H1 (cell line): Measurements from ENCODE around the gene SPATA13. TPM values are rescaled to one million over a fixed set of nuclear protein-coding genes. Genes with fewer than 3 reads are reported as not detected.
"Not testable (repeated sequence)": the region's sequence is repeated elsewhere in the genome, so short reads cannot be mapped to it uniquely, and the experiment has no call there.

Source experiments
- CTCF ChIA-PET: fragments of 300-600 bp; sonication (Branson Sonifier 250); formaldehyde crosslinking; loops from one replicate; lab custom pipeline; 2021; ENCODE audit not compliant: partially characterized antibody; lab: Charles Lee
- POLR2A ChIA-PET: fragments of 300-600 bp; sonication (Branson Sonifier 250); formaldehyde crosslinking; loops from one replicate; lab custom pipeline; 2021; ENCODE audit warnings: inconsistent platforms; ENCODE audit not compliant: partially characterized antibody; lab: Charles Lee
- DNase-seq, 2 experiments: peaks; one replicate each; pipeline versions ENCODE4 v3.0.0 to v3.0.0-alpha.2; 2010 to 2022; ENCODE audit warnings: low spot score in 2 of 2, low read depth in 1 of 2, mixed read lengths in 1 of 2
- FAIRE-seq: peaks from 2 replicates; lab custom pipeline; 2011; peaks lifted over from hg19 to GRCh38; lab: Jason Lieb, UNC
- H2AFZ ChIP-seq: 2 replicates; pipeline ENCODE4 v1.8.1; 2012; ENCODE audit warnings: low read length, inconsistent platforms
- H2AK5ac ChIP-seq: 2 replicates; pipeline ENCODE4 v1.6.1; 2013; ENCODE audit warnings: low read depth, low read length
- H2BK120ac ChIP-seq: replicated peaks from 2 replicates; pipeline ENCODE3; 2013; ENCODE audit warnings: low read depth, low read length, inconsistent platforms
- H2BK12ac ChIP-seq: 2 replicates; pipeline ENCODE4 v1.6.1; 2013; ENCODE audit warnings: low read depth, low read length
- H2BK15ac ChIP-seq: 2 replicates; pipeline ENCODE4 v1.6.1; 2013; ENCODE audit warnings: low read length
- H2BK20ac ChIP-seq: 2 replicates; pipeline ENCODE4 v1.6.1; 2013; ENCODE audit warnings: low read length
- H2BK5ac ChIP-seq: 2 replicates; pipeline ENCODE4 v1.6.1; 2013; ENCODE audit warnings: low read depth, low read length
- H3K14ac ChIP-seq: 2 replicates; pipeline ENCODE4 v1.6.1; 2013; ENCODE audit warnings: inconsistent platforms; ENCODE audit not compliant: insufficient read length
- H3K18ac ChIP-seq: 2 replicates; pipeline ENCODE4 v1.6.1; 2013; ENCODE audit warnings: low read length; ENCODE audit errors: extremely low read depth
- H3K23ac ChIP-seq: 2 replicates; pipeline ENCODE4 v1.6.1; 2013; ENCODE audit warnings: inconsistent platforms; ENCODE audit not compliant: insufficient read length
- H3K23me2 ChIP-seq: 2 replicates; pipeline ENCODE4 v1.6.1; 2013; ENCODE audit warnings: low read depth, low read length
- H3K27ac ChIP-seq: 2 replicates; pipeline ENCODE4 v1.6.1; 2011; ENCODE audit warnings: low read depth, low read length, inconsistent platforms
- H3K27me3 ChIP-seq, 4 experiments: replicated peaks in 1 of 4; 1 replicate in 1 of 4; 2 replicates in 3 of 4; pipeline versions ENCODE4 v1.6.1 to v1.8.1; 2011 to 2013; ENCODE audit warnings: low read length in 3 of 4, mild to moderate bottlenecking in 3 of 4, inconsistent platforms in 2 of 4, mixed read lengths in 2 of 4, moderate library complexity in 1 of 4; ENCODE audit not compliant: control insufficient read depth in 3 of 4, insufficient read depth in 3 of 4; ENCODE audit errors: extremely low read depth in 1 of 4
- H3K36me3 ChIP-seq, 4 experiments: 2 replicates each; pipeline versions ENCODE4 v1.6.1 to v1.8.1; 2011 to 2013; ENCODE audit warnings: mild to moderate bottlenecking in 4 of 4, low read length in 3 of 4, moderate library complexity in 2 of 4, control low read depth in 1 of 4, inconsistent platforms in 1 of 4; ENCODE audit not compliant: insufficient read depth in 4 of 4, control insufficient read depth in 2 of 4
- H3K4ac ChIP-seq: replicated peaks from 2 replicates; pipeline ENCODE3; 2013; ENCODE audit warnings: low read length, low read depth, mixed read lengths, inconsistent platforms; ENCODE audit not compliant: insufficient read length
- H3K4me1 ChIP-seq, 4 experiments: replicated peaks in 1 of 4; 1 replicate in 1 of 4; 2 replicates in 3 of 4; pipeline versions ENCODE4 v1.6.1 to v1.8.1; 2011 to 2013; ENCODE audit warnings: low read length in 3 of 4, inconsistent platforms in 2 of 4, mixed read lengths in 1 of 4; ENCODE audit not compliant: insufficient read depth in 4 of 4, control insufficient read depth in 3 of 4
- H3K4me2 ChIP-seq, 2 experiments: 2 replicates each; pipeline versions ENCODE4 v1.6.1 to v1.8.1; 2011 to 2013; ENCODE audit warnings: low read depth in 2 of 2, low read length in 2 of 2, control low read depth in 1 of 2, inconsistent platforms in 1 of 2, mild to moderate bottlenecking in 1 of 2; ENCODE audit not compliant: insufficient read depth in 1 of 2
- H3K4me3 ChIP-seq, 4 experiments: fragments of 200-600, 300-600 bp in 1 of 4; sonication (generic), shearing (Covaris generic), sonication (Bioruptor Twin) in 1 of 4; 2 replicates each; pipeline versions ENCODE4 v1.5.1 to v1.8.1; 2011 to 2016; ENCODE audit warnings: low read length in 4 of 4, low read depth in 3 of 4, control low read depth in 2 of 4, inconsistent platforms in 2 of 4, mild to moderate bottlenecking in 2 of 4, mixed read lengths in 1 of 4, moderate library complexity in 1 of 4; ENCODE audit not compliant: insufficient read depth in 2 of 4; ENCODE audit errors: extremely low read depth in 1 of 4
- H3K56ac ChIP-seq: replicated peaks from 2 replicates; pipeline ENCODE3; 2013; ENCODE audit warnings: low read depth, mild to moderate bottlenecking, mixed read lengths, low read length, inconsistent platforms; ENCODE audit not compliant: insufficient read length
- H3K79me1 ChIP-seq: 2 replicates; pipeline ENCODE4 v1.6.1; 2013; ENCODE audit warnings: low read depth, low read length, control low read depth
- H3K79me2 ChIP-seq, 2 experiments: 2 replicates each; pipeline versions ENCODE4 v1.6.1 to v1.8.1; 2012 to 2013; ENCODE audit warnings: low read length in 2 of 2, mild to moderate bottlenecking in 2 of 2, inconsistent platforms in 1 of 2; ENCODE audit not compliant: insufficient read depth in 2 of 2, control insufficient read depth in 1 of 2
- H3K9ac ChIP-seq, 4 experiments: replicated peaks in 1 of 4; 1 replicate in 1 of 4; 2 replicates in 3 of 4; pipeline versions ENCODE4 v1.6.1 to v1.8.1; 2011 to 2013; ENCODE audit warnings: low read depth in 3 of 4, low read length in 3 of 4, control low read depth in 2 of 4, mild to moderate bottlenecking in 2 of 4, moderate library complexity in 2 of 4, inconsistent platforms in 1 of 4; ENCODE audit errors: extremely low read depth in 1 of 4
- H3K9me3 ChIP-seq, 2 experiments: 2 replicates each; pipeline versions ENCODE4 v1.6.1 to v1.8.1; 2012 to 2013; ENCODE audit warnings: mild to moderate bottlenecking in 2 of 2, moderate library complexity in 2 of 2, control low read depth in 1 of 2, inconsistent platforms in 1 of 2, low read depth in 1 of 2, low read length in 1 of 2, mixed read lengths in 1 of 2; ENCODE audit not compliant: insufficient read depth in 2 of 2
- H4K20me1 ChIP-seq, 2 experiments: replicated peaks in 1 of 2; 2 replicates each; pipeline versions ENCODE3 to v1.8.1; 2011 to 2013; ENCODE audit warnings: inconsistent platforms in 2 of 2, low read length in 2 of 2, mild to moderate bottlenecking in 1 of 2; ENCODE audit not compliant: insufficient read depth in 2 of 2, control insufficient read depth in 1 of 2
- H4K5ac ChIP-seq: 2 replicates; pipeline ENCODE4 v1.6.1; 2013; ENCODE audit warnings: low read length, low read depth, mixed read lengths, inconsistent platforms; ENCODE audit not compliant: insufficient read length
- H4K8ac ChIP-seq: 2 replicates; pipeline ENCODE4 v1.8.0; 2013; ENCODE audit warnings: mild to moderate bottlenecking, moderate library complexity, low read length, inconsistent platforms; ENCODE audit not compliant: insufficient read depth; ENCODE audit errors: extremely low read depth
- H4K91ac ChIP-seq: replicated peaks from 2 replicates; pipeline ENCODE3; 2013; ENCODE audit warnings: low read length, mixed read lengths, inconsistent platforms; ENCODE audit not compliant: insufficient read length
- WGBS, 2 experiments: shearing (Covaris generic) in 1 of 2; methylation state at CpG; one replicate each; pipeline versions ENCODE4 v1.1.6 to v1.1.7; 2013 to 2015; ENCODE audit warnings: low lambda C conversion rate in 2 of 2, mixed read lengths in 2 of 2, inconsistent platforms in 1 of 2, low coverage in 1 of 2, missing lambda C conversion rate in 1 of 2; ENCODE audit not compliant: insufficient replicate concordance in 2 of 2, insufficient coverage in 1 of 2, insufficient read length in 1 of 2; ENCODE audit errors: extremely low coverage in 1 of 2, missing lambda C conversion rate in 1 of 2; 5-methylcytosine and 5-hydroxymethylcytosine counted together
- polyA plus RNA-seq, 7 experiments: library from polyadenylated mRNA; depleted of rRNA in 3 of 7; stranded (reverse) in 5 of 7; unstranded in 2 of 7; fragments of >200 nt in 5 of 7; fragments of 200-250 nt in 2 of 7; gene quantifications; 1 replicate in 5 of 7; 2 replicates in 1 of 7; 4 replicates in 1 of 7; pipeline versions ENCODE4 v1.2.1 to v1.2.3, GENCODE V29; 2011 to 2013; ENCODE audit warnings: missing spikeins in 2 of 7, mixed read lengths in 2 of 7
- total RNA-seq: library from RNA; stranded (reverse); fragmentation: NEBNext Ultra II Directional; extraction: Animal tissue kit (Norgen Biotek cat#: 25700); gene quantifications from 2 replicates; pipeline ENCODE4 v1.2.1, GENCODE V29; 2021

The SPATA13 gene
- total and polyA plus RNA-seq, 2 of the 8 experiments (the other 6 are each of a cell fraction or from before 2014, with no cell fraction given) = 12.6 to 30.9 TPM

- H4K20me1 ChIP-seq, CTCF ChIA-PET: not testable (repeated sequence)
Measured at GRCh38 chr13:24317835-24318234, 157.3 kb downstream of the SPATA13 start.

GRCh38 chr13:24318878-24319277, 158.4 kb downstream of the SPATA13 start:
- H3K36me3 ChIP-seq, POLR2A ChIA-PET, H3K27me3 ChIP-seq, H3K56ac ChIP-seq, H4K5ac ChIP-seq, H2BK5ac ChIP-seq, H4K20me1 ChIP-seq, H2BK12ac ChIP-seq, H3K79me1 ChIP-seq, DNase-seq, H2AFZ ChIP-seq, H3K18ac ChIP-seq, H2BK15ac ChIP-seq, H3K4me1 ChIP-seq, H3K27ac ChIP-seq, H3K9ac ChIP-seq, H3K9me3 ChIP-seq, H3K4ac ChIP-seq, CTCF ChIA-PET, H3K79me2 ChIP-seq, H2BK120ac ChIP-seq, H3K23me2 ChIP-seq, H4K8ac ChIP-seq, H3K4me3 ChIP-seq, H3K4me2 ChIP-seq, H3K14ac ChIP-seq, H4K91ac ChIP-seq, H3K23ac ChIP-seq, H2BK20ac ChIP-seq, H2AK5ac ChIP-seq: not testable (repeated sequence)
- 78% methylated on average over 3 of the region's 4 CpGs; no CpG with 5 or more reads in 1 of the 2 experiments for WGBS, 2 experiments
- peak; percentile 63 for FAIRE-seq

More at GRCh38 chr13:24317835-24318234, 157.3 kb downstream of the SPATA13 start:
- H4K91ac ChIP-seq, H3K9ac ChIP-seq, H3K27ac ChIP-seq, DNase-seq, H3K36me3 ChIP-seq, H3K4me2 ChIP-seq, H2BK120ac ChIP-seq, H4K8ac ChIP-seq, H2AK5ac ChIP-seq, H2AFZ ChIP-seq, FAIRE-seq, H2BK5ac ChIP-seq, H3K4me1 ChIP-seq, H3K23me2 ChIP-seq, H2BK20ac ChIP-seq, H3K18ac ChIP-seq, H2BK12ac ChIP-seq, H3K9me3 ChIP-seq, H3K27me3 ChIP-seq, H3K4me3 ChIP-seq, H3K23ac ChIP-seq, H3K79me1 ChIP-seq, H3K4ac ChIP-seq, POLR2A ChIA-PET, H3K79me2 ChIP-seq, H3K14ac ChIP-seq, H4K5ac ChIP-seq, H2BK15ac ChIP-seq, H3K56ac ChIP-seq: not testable (repeated sequence)
- 95% methylated on average over 3 of the region's 10 CpGs; no CpG with 5 or more reads in 1 of the 2 experiments for WGBS, 2 experiments
